Esophagus muscularis mucosa (tissue), 4 donors: ENCODE data around the gene PSME2. TPM values are rescaled to one million over a fixed set of nuclear protein-coding genes. Genes with fewer than 3 reads are reported as not detected.

Experiments
- DNase-seq: peaks from one replicate; pipeline ENCODE4 v3.0.0-alpha.2; 2017; ENCODE audit errors: extremely low spot score
- H3K27ac ChIP-seq, 4 donors: fragments of 200-600 bp; sonication (generic); replicated peaks in 1 of 4; 1 replicate in 3 of 4; 2 replicates in 1 of 4; pipeline ENCODE4 v1.5.1; 2016 to 2019; ENCODE audit warnings: mild to moderate bottlenecking in 1 of 4
- H3K27me3 ChIP-seq, 4 donors: fragments of 200-600 bp; sonication (generic); one replicate each; pipeline versions ENCODE4 v1.5.1 to v1.6.0; 2016 to 2019
- H3K36me3 ChIP-seq, 4 donors: fragments of 200-600 bp; sonication (generic); one replicate each; pipeline ENCODE4 v1.5.1; 2016 to 2019
- H3K4me1 ChIP-seq, 4 donors: fragments of 200-600 bp; sonication (generic); one replicate each; pipeline ENCODE4 v1.5.1; 2016 to 2019
- H3K4me3 ChIP-seq, 4 donors: fragments of 200-600 bp; sonication (generic); 1 replicate in 2 of 4; 2 replicates in 2 of 4; pipeline ENCODE4 v1.5.1; 2016 to 2019; ENCODE audit warnings: mild to moderate bottlenecking in 4 of 4, moderate library complexity in 1 of 4
- H3K9me3 ChIP-seq, 4 donors: fragments of 200-600 bp; sonication (generic); 1 replicate in 3 of 4; 2 replicates in 1 of 4; pipeline ENCODE4 v1.5.1; 2016 to 2019
- CTCF ChIP-seq, 3 experiments: fragments of 200-600 bp in 2 of 3; fragments of 450-650 bp in 1 of 3; sonication (generic) in 2 of 3; IDR thresholded peaks; one replicate each; pipeline ENCODE4 v1.5.1; 2017 to 2019; ENCODE audit warnings: antibody characterized with exemption in 3 of 3, mild to moderate bottlenecking in 2 of 3, moderate library complexity in 1 of 3
- EP300 ChIP-seq: sonication (generic); formaldehyde crosslinking; IDR thresholded peaks from one replicate; pipeline ENCODE4 v1.6.1; 2017; ENCODE audit warnings: antibody characterized with exemption
- POLR2A ChIP-seq: fragments of 450-650 bp; IDR thresholded peaks from one replicate; pipeline ENCODE4 v1.6.1; 2017; ENCODE audit warnings: antibody characterized with exemption, moderate library complexity, mild to moderate bottlenecking, low read depth
- POLR2AphosphoS5 ChIP-seq, 2 donors: sonication (generic); formaldehyde crosslinking; IDR thresholded peaks; one replicate each; pipeline ENCODE4 v1.6.1; 2017; ENCODE audit warnings: antibody characterized with exemption in 2 of 2
- WGBS: methylation state at CpG from one replicate; pipeline ENCODE4 v1.1.5; 2018; 5-methylcytosine and 5-hydroxymethylcytosine counted together
- intact Hi-C: fragments of 100-400 bp; cut with DNase I; formaldehyde crosslinking; loops from one replicate; pipeline ENCODE4 v1.15.1; 2023
- total RNA-seq, 4 donors: library from RNA; depleted of rRNA; stranded (reverse); fragments of >200 nt; gene quantifications; one replicate each; pipeline versions ENCODE4 v1.1.0 to v1.2.1, GENCODE V29; 2016

The PSME2 gene
- total RNA-seq, 4 donors from 2014 or later, result 32.8 to 64.3 (median 42.6) TPM

GRCh38 chr14:24150567-24150966, 4.2 kb upstream of the PSME2 start:
- 87% methylated on average over 7 of the region's 9 CpGs for WGBS
- peaks cover 42 to 70% (median 65%) of the 10 kb centered on the region in 4 donors for H3K36me3 ChIP-seq

GRCh38 chr14:24150061-24150460, 3.7 kb upstream of the PSME2 start:
- Histone ChIP-seq H3K4me3 (no peak overlapping the region), H3K36me3 (peaks cover 37 to 65% (median 60%) of the 10 kb centered on the region in 4 donors), H3K9me3 (no peaks in the 10 kb centered on the region), H3K4me1 (peaks cover 17 to 44% (median 34%) of the 10 kb centered on the region in 4 donors), H3K27ac (no peak overlapping the region), H3K27me3 (no peaks in the 10 kb centered on the region)
- TF ChIP-seq POLR2AphosphoS5 (IDR thresholded peaks at IDR 0.05) (no peak), POLR2A (no peak)
- DNase-seq, result no peak
- WGBS, result 92% methylated on average over 9 of the region's 9 CpGs
- intact Hi-C loops, result no loop called here

More at GRCh38 chr14:24150567-24150966, 4.2 kb upstream of the PSME2 start:
- Histone ChIP-seq H3K27ac (no peak overlapping the region), H3K27me3 (no peaks in the 10 kb centered on the region), H3K4me3 (no peak overlapping the region), H3K9me3 (no peaks in the 10 kb centered on the region), H3K4me1 (peaks cover 13 to 39% (median 29%) of the 10 kb centered on the region in 4 donors)
- intact Hi-C loops, result no loop called here
- TF ChIP-seq EP300 (no peak), POLR2AphosphoS5 (IDR thresholded peaks at IDR 0.05) (no peak), CTCF (IDR thresholded peaks at IDR 0.05) (no peak), POLR2A (no peak)
- DNase-seq, result no peak

GRCh38 chr14:24149302-24149969, 3.0 kb upstream of the PSME2 start:
- intact Hi-C loops, result loop anchor here (10.0 kb wide), 1 partner anchor 285 kb away; no protein-coding TSS in a partner anchor
- Histone ChIP-seq H3K27ac (no peak overlapping the region), H3K4me1 (peaks cover 17 to 47% (median 38%) of the 10 kb centered on the region in 4 donors), H3K9me3 (no peaks in the 10 kb centered on the region), H3K36me3 (peaks cover 31 to 59% (median 53%) of the 10 kb centered on the region in 4 donors), H3K4me3 (no peak overlapping the region), H3K27me3 (no peaks in the 10 kb centered on the region)
- no peak for TF ChIP-seq EP300
- no peak for TF ChIP-seq POLR2A
- TF ChIP-seq CTCF (IDR thresholded peaks at IDR 0.05), result no peak
- no peak for TF ChIP-seq POLR2AphosphoS5 (IDR thresholded peaks at IDR 0.05)
- DNase-seq, result no peak
- WGBS, result 92% methylated on average over 3 of the region's 3 CpGs

- H3K4me3 ChIP-seq, result peak overlapping the region; percentile 63 to 92 (median 78)
- H3K27me3 ChIP-seq, result no peaks in the 10 kb centered on the region
- intact Hi-C loops, result loop anchor here (10.0 kb wide), 1 partner anchor 287 kb away; no protein-coding TSS in a partner anchor
- TF ChIP-seq POLR2A, result no peak
- TF ChIP-seq CTCF (IDR thresholded peaks at IDR 0.05), result no peak
- TF ChIP-seq EP300, result no peak
- no peak for TF ChIP-seq POLR2AphosphoS5 (IDR thresholded peaks at IDR 0.05)
- peaks cover 17 to 47% (median 38%) of the 10 kb centered on the region in 4 donors for H3K4me1 ChIP-seq
- H3K36me3 ChIP-seq, result peaks cover 27 to 53% (median 47%) of the 10 kb centered on the region in 4 donors
- H3K9me3 ChIP-seq, result no peaks in the 10 kb centered on the region
- WGBS, result 12% methylated on average over 11 of the region's 29 CpGs
- no peak for DNase-seq
- peak overlapping the region; percentile 88 to 94 (median 90) for H3K27ac ChIP-seq
Observed at GRCh38 chr14:24147761-24148428, 1.5 kb upstream of the PSME2 start.
